ENCODE data around the gene ARHGAP29.
A peak's percentile ranks its signal among the peaks of the same experiment; 100 is the strongest.

ARHGAP29 gene

GRCh38 chr1:94274561-94274960, 37.2 kb upstream of the ARHGAP29 start:
- no peak for TF ChIP-seq CTCF (conservative IDR thresholded peaks at IDR 0.05; ENCODE audit: low read length)

GRCh38 chr1:94273111-94273510, 35.7 kb upstream of the ARHGAP29 start:
- H3K4me3 ChIP-seq (ENCODE audit: low read length), result no peak overlapping the region
- DNase-seq (ENCODE audit: low read depth), result no peak
- no peak for TF ChIP-seq CTCF (conservative IDR thresholded peaks at IDR 0.05; ENCODE audit: low read length)

More at GRCh38 chr1:94274561-94274960, 37.2 kb upstream of the ARHGAP29 start:
- no peak for DNase-seq (ENCODE audit: low read depth)
- no peak overlapping the region for H3K4me3 ChIP-seq (ENCODE audit: low read length)

- no peak for TF ChIP-seq CTCF (conservative IDR thresholded peaks at IDR 0.05; ENCODE audit: low read length)
- no peak for DNase-seq (ENCODE audit: low read depth)
- no peak overlapping the region for H3K4me3 ChIP-seq (ENCODE audit: low read length)
These were observed 35.0 kb upstream of the ARHGAP29 start for GRCh38 chr1:94272388-94272787.

- no peak for TF ChIP-seq CTCF (conservative IDR thresholded peaks at IDR 0.05; ENCODE audit: low read length)
- DNase-seq (ENCODE audit: low read depth), result peak; percentile 24
- no peak overlapping the region for H3K4me3 ChIP-seq (ENCODE audit: low read length)
These were observed 34.0 kb upstream of the ARHGAP29 start for GRCh38 chr1:94271373-94271772.

GRCh38 chr1:94270801-94271203, 33.4 kb upstream of the ARHGAP29 start:
- peak; percentile 73 for DNase-seq (ENCODE audit: low read depth)
- H3K4me3 ChIP-seq (ENCODE audit: low read length), result no peak overlapping the region
- TF ChIP-seq CTCF (conservative IDR thresholded peaks at IDR 0.05; ENCODE audit: low read length), result no peak

GRCh38 chr1:94269921-94270320, 32.5 kb upstream of the ARHGAP29 start:
- no peak overlapping the region for H3K4me3 ChIP-seq (ENCODE audit: low read length)
- no peak for TF ChIP-seq CTCF (conservative IDR thresholded peaks at IDR 0.05; ENCODE audit: low read length)

GRCh38 chr1:94265906-94266305, 28.5 kb upstream of the ARHGAP29 start:
- peak; percentile 59 for DNase-seq (ENCODE audit: low read depth)
- no peak for TF ChIP-seq CTCF (conservative IDR thresholded peaks at IDR 0.05; ENCODE audit: low read length)
- no peak overlapping the region for H3K4me3 ChIP-seq (ENCODE audit: low read length)

More at GRCh38 chr1:94269921-94270320, 32.5 kb upstream of the ARHGAP29 start:
- no peak for DNase-seq (ENCODE audit: low read depth)

Data from AG10803 (cell line).